Kasumi-1 (cell line): ENCODE measurements around the gene AASS.

ENCODE experiments used
- DNase-seq, 2 experiments: peaks; one replicate each; lab custom pipeline; 2025; lab: John Stamatoyannopoulos, UW

The AASS gene

GRCh38 chr7:122118757-122119156 lies 25.3 kb downstream of the AASS start:
- DNase-seq, result no peak

GRCh38 chr7:122103064-122103463 lies 41.0 kb downstream of the AASS start:
- no peak for DNase-seq

- no peak for DNase-seq
These were observed 44.0 kb downstream of the AASS start for GRCh38 chr7:122100021-122100420.

- DNase-seq, result no peak
These were observed 48.4 kb downstream of the AASS start for GRCh38 chr7:122095642-122096041.

DNA sequence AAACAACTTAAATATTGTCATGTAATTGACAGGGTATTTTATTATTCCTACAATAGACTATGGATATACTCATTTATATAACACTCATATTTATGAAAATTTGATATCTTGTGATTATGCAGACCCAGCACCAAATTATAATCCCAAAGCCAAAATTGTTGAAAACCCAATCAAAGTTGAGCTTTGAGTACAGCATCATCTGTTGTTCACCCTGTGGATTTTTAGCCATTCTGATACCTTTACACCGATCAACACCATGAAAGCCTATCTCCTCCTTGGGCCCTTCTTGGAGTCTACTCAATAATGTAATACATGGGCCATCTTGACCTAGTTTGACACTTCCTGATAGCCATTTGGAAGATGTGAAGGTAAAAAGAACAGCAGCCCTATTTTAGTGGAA lies 49.5 kb downstream of the AASS start:
- DNase-seq, result no peak

DNA sequence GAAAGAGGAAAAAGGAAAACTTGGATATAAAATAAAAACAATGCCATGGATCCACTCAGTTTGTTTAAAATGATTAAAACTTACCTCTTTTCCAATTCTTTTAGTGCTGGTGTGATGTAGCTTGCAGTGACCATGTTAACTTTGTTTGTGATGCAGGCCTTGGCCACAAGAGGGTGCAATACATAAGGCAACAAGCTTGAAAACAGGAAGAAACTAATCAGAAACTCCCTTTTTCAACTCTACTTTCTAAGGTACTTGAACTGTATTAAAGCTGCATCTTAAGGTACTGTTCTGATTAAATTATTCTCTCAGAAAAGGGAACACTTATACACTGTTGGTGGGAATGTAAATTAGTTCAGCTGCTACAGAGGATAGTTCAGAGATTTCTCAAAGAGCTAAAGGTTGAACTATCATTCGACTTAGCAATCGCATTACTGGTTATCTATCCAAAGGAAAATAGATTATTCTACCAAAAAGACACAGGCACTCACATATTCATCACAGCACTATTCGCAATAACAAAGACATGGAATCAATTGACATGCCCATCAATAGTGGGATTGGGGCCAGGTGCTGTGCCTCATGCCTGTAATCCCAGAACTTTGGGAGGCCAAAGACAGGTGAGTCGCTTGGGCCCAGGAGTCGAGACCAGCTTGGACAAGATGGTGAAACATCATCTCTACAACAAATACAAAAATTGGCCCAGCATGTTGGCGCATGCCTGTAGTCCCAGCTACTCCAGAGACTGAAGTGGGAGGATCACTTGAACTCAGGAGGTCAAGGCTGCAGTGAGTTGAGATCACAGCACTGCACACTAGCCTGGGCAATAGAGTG lies 50.9 kb downstream of the AASS start:
- peak; percentile 61 to 78 for DNase-seq

GRCh38 chr7:122082670-122083069 lies 61.4 kb downstream of the AASS start:
- DNase-seq, result no peak

GRCh38 chr7:122082160-122082559 lies 61.9 kb downstream of the AASS start:
- no peak for DNase-seq

DNA sequence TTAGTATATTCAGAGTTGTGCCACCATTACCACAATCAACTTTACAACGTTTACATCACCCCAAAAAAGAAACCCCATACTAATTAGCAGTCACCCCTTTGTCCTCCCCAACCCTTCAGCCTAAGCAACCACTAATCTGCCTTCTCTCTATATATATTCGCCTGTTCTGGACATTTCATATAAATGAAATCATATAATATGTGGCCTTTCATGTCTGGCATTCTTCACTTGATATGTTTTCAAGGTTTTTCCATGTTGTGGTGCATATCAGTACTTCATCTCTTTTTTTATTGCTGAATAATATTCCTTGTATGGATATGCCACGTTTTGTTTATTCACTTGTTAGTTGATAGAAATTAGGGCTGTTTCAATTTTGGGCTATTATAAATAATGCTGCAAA lies 70.4 kb downstream of the AASS start:
- no peak for DNase-seq

- no peak for DNase-seq
These were observed 71.0 kb downstream of the AASS start for GRCh38 chr7:122072924-122073599.

DNA sequence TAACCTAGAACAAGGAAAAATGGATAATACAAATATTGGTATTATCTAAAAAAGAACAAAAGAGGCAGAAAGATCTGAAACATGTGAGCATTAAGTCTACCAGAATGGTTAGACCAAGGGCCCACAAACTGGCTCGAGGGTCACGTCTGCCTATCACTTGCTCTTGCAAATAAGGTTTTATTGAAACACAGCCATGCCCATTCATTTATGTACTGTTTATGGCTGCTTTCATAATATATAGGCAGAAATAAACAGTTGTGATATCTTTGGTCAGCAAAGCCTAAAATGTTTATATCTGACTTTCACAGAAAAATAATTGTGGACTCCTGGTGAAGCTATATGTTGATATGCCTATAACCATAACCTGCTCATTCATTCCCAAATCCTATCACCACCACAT lies 71.8 kb downstream of the AASS start:
- no peak for DNase-seq

DNA sequence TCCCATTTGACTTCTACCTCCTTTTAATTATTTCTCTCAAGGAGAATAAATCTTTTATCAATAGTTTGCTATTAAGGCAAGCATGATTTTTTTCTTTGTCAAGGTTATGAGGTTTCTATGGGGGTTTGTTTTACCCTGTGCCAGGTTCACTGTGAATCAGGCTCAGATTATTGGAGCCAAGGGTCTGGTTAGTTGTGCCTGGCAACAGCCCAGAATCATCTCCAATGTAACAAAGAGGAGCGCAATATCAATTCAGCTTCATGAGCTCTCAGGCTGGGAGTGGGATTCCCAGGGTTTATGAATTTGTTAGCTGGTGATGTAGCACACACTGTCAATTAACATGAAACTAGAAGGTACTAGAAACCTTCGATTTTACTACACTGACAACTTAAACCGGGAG lies 73.2 kb downstream of the AASS start:
- DNase-seq, result no peak

DNA sequence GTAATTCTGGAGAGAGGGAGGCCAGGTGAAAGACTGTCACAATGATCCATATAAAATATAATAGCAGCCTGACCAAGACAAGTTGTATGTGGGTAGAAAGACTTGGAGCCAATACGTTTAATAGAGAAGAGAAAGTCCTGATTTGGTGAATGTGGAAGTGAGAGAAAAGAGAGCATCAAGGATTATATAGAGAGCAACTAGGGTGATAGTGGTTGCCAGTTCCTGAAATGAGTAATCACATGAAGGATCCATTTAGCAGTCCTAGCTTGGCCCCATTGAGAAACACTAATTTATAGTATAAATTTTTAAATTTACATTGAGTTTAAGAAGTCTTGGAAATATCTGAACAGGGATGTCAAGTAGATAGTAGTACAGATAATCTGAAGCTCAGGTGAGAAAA lies 74.0 kb downstream of the AASS start:
- DNase-seq, result no peak

DNA sequence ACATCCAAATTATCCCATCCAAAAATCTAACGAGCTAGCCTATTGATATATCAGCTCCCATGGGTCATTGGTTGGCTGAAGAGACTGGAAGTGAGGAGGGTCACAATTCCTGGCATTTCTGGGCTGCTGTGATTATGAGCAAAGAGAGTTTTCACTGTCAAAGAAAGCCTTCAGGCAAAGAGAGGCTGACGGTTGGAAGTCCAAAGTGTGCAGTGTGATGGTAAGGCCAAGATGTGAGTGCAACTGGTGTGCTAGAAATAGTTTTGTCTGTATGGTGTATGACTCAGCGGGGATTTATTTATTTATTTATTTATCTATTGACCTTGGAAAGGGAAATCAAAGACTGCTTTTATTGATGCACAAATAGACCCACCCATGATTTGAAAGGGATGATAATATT lies 75.0 kb downstream of the AASS start:
- no peak for DNase-seq

DNA sequence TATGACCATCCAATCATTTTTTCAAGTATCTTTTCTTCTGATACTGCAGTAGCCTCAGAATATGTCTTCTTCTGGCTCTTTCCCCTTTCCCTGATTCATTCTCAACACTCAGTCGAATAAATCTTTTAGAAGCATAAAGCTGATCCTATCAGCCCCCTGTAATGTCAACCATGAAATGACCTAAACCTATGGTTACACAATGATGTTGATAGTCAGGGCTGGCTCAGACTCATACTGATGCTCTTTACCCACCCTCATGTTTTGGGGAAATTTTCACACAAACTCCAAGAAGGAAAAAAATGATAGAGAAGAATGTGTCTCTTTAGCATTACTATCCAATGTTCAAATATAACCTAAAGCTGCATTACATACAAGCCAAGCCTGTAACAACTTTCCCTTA lies 76.0 kb downstream of the AASS start:
- no peak for DNase-seq

GRCh38 chr7:122067077-122067476 lies 77.0 kb downstream of the AASS start:
- DNase-seq, result no peak

DNA sequence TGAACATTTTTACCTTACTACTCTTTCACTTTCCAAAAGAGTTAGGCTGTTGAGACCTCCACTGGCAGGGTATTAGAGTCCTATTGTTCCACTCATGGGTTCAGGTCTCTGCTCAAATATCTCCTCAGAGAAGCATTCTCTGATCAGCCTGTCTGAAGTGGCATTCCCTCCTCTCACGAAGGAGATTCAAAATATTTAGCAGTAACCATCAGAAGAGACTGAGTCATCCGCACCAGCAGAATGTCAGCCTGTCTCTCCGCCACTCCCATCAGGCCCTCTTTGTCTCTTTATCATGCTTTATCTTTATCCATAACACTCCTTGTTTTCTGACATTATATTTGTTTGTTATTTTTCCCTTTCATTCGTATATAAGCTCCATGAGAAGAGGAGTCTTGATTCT lies 79.1 kb downstream of the AASS start:
- DNase-seq, result no peak

- DNase-seq, result no peak
These were observed 80.9 kb downstream of the AASS start for GRCh38 chr7:122063146-122063545.

- no peak for DNase-seq
These were observed 84.5 kb downstream of the AASS start for GRCh38 chr7:122059542-122059941.

DNA sequence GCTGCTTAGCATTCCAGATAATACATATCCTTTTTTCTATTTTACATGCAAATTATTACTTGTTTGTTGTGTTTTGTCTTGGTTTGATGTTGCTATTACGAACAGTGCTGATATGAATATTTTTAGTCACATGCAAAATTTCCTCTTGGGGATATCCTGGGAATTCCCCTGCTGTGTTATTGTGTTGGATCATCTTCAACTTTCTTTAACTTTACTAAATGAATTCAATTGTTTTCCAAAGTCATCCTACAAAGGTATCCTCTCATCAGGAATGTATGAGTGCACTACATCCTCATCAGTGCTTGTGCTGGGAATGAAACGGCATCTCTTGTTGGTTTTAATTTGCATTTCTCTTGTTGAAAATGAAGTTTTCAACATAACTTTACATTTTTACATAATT lies 87.1 kb downstream of the AASS start:
- DNase-seq, result no peak

DNA sequence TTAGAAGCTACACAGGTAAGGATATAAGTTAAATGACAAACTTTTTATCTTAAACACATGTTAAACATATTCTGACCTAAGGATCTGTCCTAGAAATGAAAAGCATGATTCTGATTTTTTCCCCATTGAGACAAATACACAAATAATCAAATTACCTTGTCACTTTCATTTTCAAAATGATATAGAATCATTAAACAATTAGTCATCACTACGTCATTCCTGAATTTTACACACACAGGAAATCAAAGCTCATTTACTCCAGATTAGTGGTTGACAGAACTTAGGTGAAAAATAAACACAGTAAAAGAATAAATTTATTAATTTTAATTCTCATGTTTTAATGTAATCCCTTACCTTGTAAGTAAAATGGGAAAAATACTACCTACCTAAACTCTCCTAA lies 89.0 kb downstream of the AASS start:
- DNase-seq, result no peak

- no peak for DNase-seq
These were observed 89.7 kb downstream of the AASS start for GRCh38 chr7:122054393-122054792.

GRCh38 chr7:122046402-122046801 lies 97.6 kb downstream of the AASS start:
- DNase-seq, result no peak

DNA sequence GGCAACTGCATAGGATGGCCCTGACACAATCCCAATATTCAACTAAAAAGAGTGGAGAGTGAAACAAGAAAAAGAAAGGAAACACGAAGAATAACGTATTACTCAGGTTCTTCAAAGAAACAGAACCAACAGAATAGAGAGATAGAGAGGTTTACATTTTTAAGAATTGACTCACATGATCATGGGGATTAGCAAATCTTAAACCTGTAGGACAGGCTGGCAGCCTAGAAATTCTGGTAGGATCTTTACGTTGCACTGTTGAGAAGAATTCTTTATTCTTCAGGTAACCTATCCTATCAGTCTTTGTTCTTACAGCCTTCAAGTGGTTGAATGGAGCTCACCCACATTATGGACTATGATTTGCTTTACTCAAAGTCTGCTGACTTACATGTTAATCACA lies 103.9 kb downstream of the AASS start:
- no peak for DNase-seq
